Measurements from ENCODE around the gene CD300A. TPM values are rescaled to one million over a fixed set of nuclear protein-coding genes. Genes with fewer than 3 reads are reported as not detected.

CD300A gene
- total RNA-seq, 1 experiment from 2014 or later: 0.71 TPM

GRCh38 chr17:74461611-74462010 lies 4.8 kb upstream of the CD300A start:
- ChIA-PET RAD21 (ENCODE audit: low non-redundant PET in 1 of 2, low total read pairs in 2 of 2, uncharacterized antibody in 2 of 2, unreplicated experiment in 2 of 2) (interaction anchor here in 1 of 2 experiments (0.6 to 0.7 kb wide), 2 partner anchors 17 to 82 kb away, joined by 3 to 4 read pairs; no protein-coding TSS in a partner anchor), POLR2A (no interaction called here), CTCF (interaction anchor here (1.0 to 2.1 kb wide), 3 partner anchors 82 to 161 kb away, joined by 3 to 22 read pairs (median 4); no protein-coding TSS in a partner anchor)
- no peak overlapping the region for H3K27ac ChIP-seq (ENCODE audit: low read depth, low read length)
- no peak overlapping the region for H3K4me3 ChIP-seq (replicated peaks in 1 of 2; ENCODE audit: low read depth in 1 of 2, low read length in 2 of 2)
- H4K20me1 ChIP-seq (ENCODE audit: insufficient read depth): no peaks in the 10 kb centered on the region
- no peak overlapping the region for H2AFZ ChIP-seq (ENCODE audit: low read depth, low read length, poor library complexity, severe bottlenecking)
- peaks cover 4 to 12% of the 10 kb centered on the region in 2 experiments; a peak in 2 of 4 replicates for H3K4me1 ChIP-seq (ENCODE audit: control insufficient read depth in 1 of 2, insufficient read depth in 2 of 2, low read length in 2 of 2)
- no peaks in the 10 kb centered on the region for H3K9me3 ChIP-seq (ENCODE audit: control insufficient read depth in 1 of 2, insufficient read depth in 1 of 2, low read depth in 1 of 2, low read length in 2 of 2)
- ATAC-seq: no peak
- intact Hi-C loops (cut with micrococcal nuclease): no loop called here
- H3K36me3 ChIP-seq (ENCODE audit: control insufficient read depth in 1 of 2, insufficient read depth in 2 of 2, low read length in 2 of 2): no peaks in the 10 kb centered on the region
- BruUV-seq (replicated peaks): no TSS peak
- H3K79me2 ChIP-seq (ENCODE audit: insufficient read depth, low read length): no peaks in the 10 kb centered on the region
- H3K27me3 ChIP-seq (ENCODE audit: insufficient read depth, low read length): no peaks in the 10 kb centered on the region
- no peaks in the 10 kb centered on the region for H3K9me2 ChIP-seq (ENCODE audit: insufficient read depth)
- no peak for DNase-seq (ENCODE audit: low read depth, low spot score)
- no peak overlapping the region for H3K9ac ChIP-seq (ENCODE audit: low read length)
- H3K4me2 ChIP-seq (ENCODE audit: low read length): no peak overlapping the region
- TF ChIP-seq EZH2 (IDR thresholded peaks at IDR 0.05) (no peak), REST (IDR thresholded peaks at IDR 0.05; ENCODE audit: low read depth) (no peak), CBX3 (IDR thresholded peaks at IDR 0.05; ENCODE audit: low read depth) (no peak), SIN3A (IDR thresholded peaks at IDR 0.05; ENCODE audit: low read depth) (no peak), EGR1 (IDR thresholded peaks at IDR 0.05; ENCODE audit: low read depth) (no peak), FOSL1 (IDR thresholded peaks at IDR 0.05; ENCODE audit: low read depth) (no peak), POLR2A (IDR thresholded peaks at IDR 0.05; ENCODE audit: borderline replicate concordance, extremely low read depth, insufficient read depth, insufficient read length) (no peak), RAD21 (IDR thresholded peaks at IDR 0.05; ENCODE audit: low read depth) (no peak)
- TF ChIP-seq, protein P1, sequence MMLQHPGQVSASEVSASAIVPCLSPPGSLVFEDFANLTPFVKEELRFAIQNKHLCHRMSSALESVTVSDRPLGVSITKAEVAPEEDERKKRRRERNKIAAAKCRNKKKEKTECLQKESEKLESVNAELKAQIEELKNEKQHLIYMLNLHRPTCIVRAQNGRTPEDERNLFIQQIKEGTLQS (IDR thresholded peaks at IDR 0.05): no peak
